ENCODE data around the gene DCUN1D2.
A peak's percentile ranks its signal among the peaks of the same experiment; 100 is the strongest.
"Not testable (repeated sequence)": the region's sequence is repeated elsewhere in the genome, so short reads cannot be mapped to it uniquely, and the experiment has no call there.

DCUN1D2 gene

GRCh38 chr13:113489549-113490495 lies 689 bp downstream of the DCUN1D2 start:
- DNase-seq: peak; percentile 29

- no peak for DNase-seq
These were observed 1.4 kb downstream of the DCUN1D2 start for GRCh38 chr13:113489171-113489548.

GRCh38 chr13:113488283-113488682 lies 2.2 kb downstream of the DCUN1D2 start:
- DNase-seq: no peak

GRCh38 chr13:113486698-113487097 lies 3.8 kb downstream of the DCUN1D2 start:
- DNase-seq: no peak

GRCh38 chr13:113485545-113485944 lies 5.0 kb downstream of the DCUN1D2 start:
- no peak for DNase-seq

- no peak for DNase-seq
These were observed 6.8 kb downstream of the DCUN1D2 start for GRCh38 chr13:113483504-113484293.

- no peak for DNase-seq
These were observed 7.4 kb downstream of the DCUN1D2 start for GRCh38 chr13:113483081-113483480.

- DNase-seq: no peak
These were observed 11.3 kb downstream of the DCUN1D2 start for GRCh38 chr13:113479179-113479578.

- no peak for DNase-seq
These were observed 12.8 kb downstream of the DCUN1D2 start for GRCh38 chr13:113477724-113478123.

- no peak for DNase-seq
These were observed 13.7 kb downstream of the DCUN1D2 start for GRCh38 chr13:113476811-113477210.

GRCh38 chr13:113475911-113476310 lies 14.6 kb downstream of the DCUN1D2 start:
- no peak for DNase-seq

GRCh38 chr13:113475280-113475679 lies 15.2 kb downstream of the DCUN1D2 start:
- no peak for DNase-seq

GRCh38 chr13:113474179-113474578 lies 16.3 kb downstream of the DCUN1D2 start:
- DNase-seq: peak; percentile 68

- DNase-seq: no peak
These were observed 18.0 kb downstream of the DCUN1D2 start for GRCh38 chr13:113472355-113473025.

GRCh38 chr13:113471844-113472243 lies 18.7 kb downstream of the DCUN1D2 start:
- DNase-seq: no peak

GRCh38 chr13:113470635-113471163 lies 19.8 kb downstream of the DCUN1D2 start:
- not testable (repeated sequence) for DNase-seq

- no peak for DNase-seq
These were observed 20.4 kb downstream of the DCUN1D2 start for GRCh38 chr13:113470073-113470472.

- DNase-seq: no peak
These were observed 20.9 kb downstream of the DCUN1D2 start for GRCh38 chr13:113469582-113469981.

- DNase-seq: no peak
These were observed 21.9 kb downstream of the DCUN1D2 start for GRCh38 chr13:113468472-113469201.

GRCh38 chr13:113468029-113468428 lies 22.5 kb downstream of the DCUN1D2 start:
- DNase-seq: no peak

GRCh38 chr13:113466383-113466782 lies 24.1 kb downstream of the DCUN1D2 start:
- DNase-seq: no peak

GRCh38 chr13:113465300-113465699 lies 25.2 kb downstream of the DCUN1D2 start:
- no peak for DNase-seq

Measured in fibroblast of skin of scalp (primary cell).